ENCODE results near the gene TBC1D14.
A peak's percentile ranks its signal among the peaks of the same experiment; 100 is the strongest.
"Not testable (repeated sequence)": the region's sequence is repeated elsewhere in the genome, so short reads cannot be mapped to it uniquely, and the experiment has no call there.

Gene TBC1D14

GRCh38 chr4:7068883-7069282 is 159.3 kb downstream of the TBC1D14 start:
- no peak for FAIRE-seq

DNA sequence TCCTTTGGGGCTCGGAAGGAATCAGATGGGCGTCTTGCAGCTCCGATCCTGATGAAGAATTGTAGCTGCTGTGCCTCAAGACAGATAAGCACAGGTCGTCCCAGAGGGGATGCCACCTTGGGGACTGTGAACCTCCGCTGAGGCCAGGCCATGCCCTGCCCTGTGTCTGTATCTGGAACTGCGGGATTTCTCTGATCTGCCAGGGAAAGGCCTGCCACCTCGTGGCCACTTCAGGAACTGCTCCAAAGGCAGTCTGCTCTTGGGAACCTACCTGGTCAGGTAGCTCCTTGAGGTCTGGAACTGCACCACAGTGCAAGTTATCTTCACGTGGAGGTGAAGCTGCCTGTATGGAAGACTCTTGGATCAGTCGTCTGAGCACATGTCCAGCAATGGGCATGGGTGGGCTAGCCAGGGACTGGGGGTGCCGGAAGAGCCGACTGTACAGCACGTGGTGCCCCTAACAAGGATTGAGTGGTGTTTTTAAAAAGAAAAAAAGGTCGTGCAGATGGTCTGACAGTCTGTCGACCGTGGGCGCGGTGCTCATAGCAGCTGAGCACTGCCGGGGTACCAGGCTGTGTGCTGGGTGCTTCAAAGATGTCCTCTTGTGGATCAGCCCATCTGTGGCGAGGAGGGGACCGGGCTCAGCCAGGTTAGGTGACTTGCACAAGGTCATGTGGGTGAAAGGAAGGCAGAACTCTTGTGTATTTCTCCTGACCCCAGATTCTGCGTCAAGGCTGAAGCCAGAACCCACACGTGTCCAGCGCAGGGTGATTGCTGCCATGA is 161.3 kb downstream of the TBC1D14 start:
- FAIRE-seq = no peak

DNA sequence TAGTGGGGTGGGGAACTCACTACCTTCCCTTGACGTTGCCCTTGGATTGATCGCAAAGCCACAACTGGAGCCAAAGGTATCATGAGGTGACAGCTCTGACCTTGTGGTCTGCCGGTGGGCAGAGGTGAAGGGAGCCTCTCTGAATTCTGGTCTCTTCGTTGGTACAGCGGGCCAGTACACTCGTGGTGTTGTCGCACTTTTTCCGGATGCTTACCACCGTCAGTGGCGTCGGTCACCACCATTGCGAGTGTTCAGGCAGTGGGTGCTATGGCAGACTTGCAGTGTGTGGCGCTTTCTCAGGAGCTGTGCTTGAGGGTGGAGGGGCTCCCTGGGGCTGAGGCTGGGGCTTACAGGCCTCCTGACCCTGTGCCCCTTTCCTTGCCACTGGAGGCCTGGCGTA is 163.4 kb downstream of the TBC1D14 start:
- FAIRE-seq = no peak

GRCh38 chr4:7073526-7074390 is 164.1 kb downstream of the TBC1D14 start:
- peak; percentile 53 for FAIRE-seq

- no peak for FAIRE-seq
These were observed 164.8 kb downstream of the TBC1D14 start for GRCh38 chr4:7074426-7074825.

DNA sequence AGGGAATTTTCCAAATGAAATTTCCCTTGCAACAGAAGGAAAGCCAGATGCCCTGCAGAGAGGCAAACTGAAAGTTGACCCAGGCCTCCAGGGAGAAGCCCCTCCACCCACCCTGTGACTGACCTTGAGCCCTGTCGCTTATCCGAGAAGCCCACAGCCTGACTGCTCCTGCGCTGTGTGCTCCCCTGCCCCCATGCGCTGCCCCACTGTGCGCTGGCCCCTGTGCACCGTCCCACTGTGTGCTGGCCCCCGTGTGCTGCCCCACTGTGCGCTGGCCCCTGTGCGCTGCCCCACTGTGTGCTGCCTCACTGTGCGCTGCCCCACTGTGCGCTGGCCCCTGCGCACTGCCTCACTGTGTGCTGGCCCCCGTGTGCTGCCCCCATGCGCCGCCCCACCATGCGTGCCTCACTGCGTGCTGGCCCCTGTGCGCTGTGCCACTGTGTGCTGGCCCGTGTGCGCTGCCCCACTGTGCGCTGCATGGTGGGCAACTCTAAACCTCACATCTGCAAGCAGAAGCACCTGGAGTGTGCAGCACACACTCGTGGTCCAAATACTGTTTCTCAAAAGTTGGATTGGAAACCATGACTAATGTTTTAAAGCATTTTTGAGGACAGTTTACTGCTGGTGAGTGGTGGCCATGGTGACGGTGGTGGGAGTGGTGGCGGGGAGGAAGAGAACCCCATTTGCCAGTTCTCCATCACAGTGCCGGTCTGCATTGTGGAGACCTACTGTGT is 166.5 kb downstream of the TBC1D14 start:
- no peak for FAIRE-seq

- FAIRE-seq = no peak
These were observed 167.1 kb downstream of the TBC1D14 start for GRCh38 chr4:7076696-7077082.

DNA sequence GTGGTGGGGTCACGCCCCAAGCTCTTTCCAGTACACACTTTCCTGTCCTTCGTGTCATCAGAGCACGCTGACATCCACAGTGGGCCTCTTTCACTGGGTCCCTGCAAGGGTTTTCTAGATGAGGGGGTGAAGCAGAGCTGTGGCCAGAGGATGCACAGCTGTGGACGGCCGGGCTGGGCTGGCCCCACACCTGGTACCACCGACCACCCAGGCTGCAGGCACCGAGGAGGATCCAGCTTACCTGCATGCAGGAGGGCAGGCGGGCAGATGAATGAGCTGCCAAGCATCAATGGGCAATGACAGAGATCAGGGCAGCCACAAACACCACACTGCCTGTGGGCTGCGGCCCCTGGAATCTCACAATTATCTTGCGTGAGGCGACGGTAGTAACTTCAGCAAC is 167.7 kb downstream of the TBC1D14 start:
- no peak for FAIRE-seq

- no peak for FAIRE-seq
These were observed 168.4 kb downstream of the TBC1D14 start for GRCh38 chr4:7078025-7078424.

GRCh38 chr4:7079483-7079882 is 169.9 kb downstream of the TBC1D14 start:
- FAIRE-seq = not testable (repeated sequence)

DNA sequence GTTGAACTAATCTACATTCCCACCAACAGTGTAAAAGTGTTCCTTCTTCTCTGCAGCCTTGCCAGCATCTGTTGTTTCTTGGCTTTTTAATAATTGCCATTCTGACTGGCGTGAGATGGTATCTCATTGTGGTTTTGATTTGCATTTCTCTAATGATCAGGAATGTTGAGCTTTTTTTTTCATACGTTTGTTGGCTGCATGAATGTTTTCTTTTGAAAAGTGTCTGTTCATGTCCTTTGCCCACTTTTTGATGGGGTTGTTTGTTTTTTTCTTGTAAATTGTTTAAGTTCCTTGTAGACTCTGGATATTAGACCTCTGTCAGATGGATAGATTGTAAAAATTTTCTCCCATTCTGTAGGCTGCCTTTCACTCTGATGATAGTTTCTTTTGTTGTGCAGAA is 170.3 kb downstream of the TBC1D14 start:
- FAIRE-seq = not testable (repeated sequence)

Data from TTC549 (cell line).